Measurements from ENCODE around the gene GNG10. TPM values are rescaled to one million over a fixed set of nuclear protein-coding genes. Genes with fewer than 3 reads are reported as not detected.

GNG10 gene
- 56.3 and 71.1 TPM in 2 replicates for total RNA-seq

GRCh38 chr9:111661150-111661801 is at the start of gene GNG10:
Gene GNG10 (plus strand): TSS chr9:111661605. CDS start chr9:111661635, 30 bp downstream.

GRCh38 chr9:111631214-111631971 is 30.0 kb upstream of the GNG10 start, which contains the start of gene DNAJC25:
Gene DNAJC25 (plus strand): TSS chr9:111631334. CDS start chr9:111631408, 74 bp downstream.

Other genes starting within 250 kb of the GNG10 start
- 110 and 118 TPM in 2 replicates for gene ECPAS, start 177.2 kb upstream of the GNG10 start, total RNA-seq
- 1.00 and 2.2 TPM in 2 replicates for gene ZNF483, start 136.4 kb upstream of the GNG10 start, total RNA-seq
- 115 and 157 TPM in 2 replicates for gene PTGR1, start 62.0 kb upstream of the GNG10 start, total RNA-seq
- 8.5 and 10.5 TPM in 2 replicates for gene DNAJC25, start 30.3 kb upstream of the GNG10 start, total RNA-seq
- gene SHOC1, start 133.3 kb downstream of the GNG10 start, total RNA-seq = under 0.01 TPM in 1 of 2 replicates, not detected in the other
- gene UGCG, start 235.2 kb downstream of the GNG10 start, total RNA-seq = 115 and 124 TPM in 2 replicates

Measured in smooth muscle cell of bladder (primary cell).